ENCODE measurements around the gene PADI4.

DNA sequence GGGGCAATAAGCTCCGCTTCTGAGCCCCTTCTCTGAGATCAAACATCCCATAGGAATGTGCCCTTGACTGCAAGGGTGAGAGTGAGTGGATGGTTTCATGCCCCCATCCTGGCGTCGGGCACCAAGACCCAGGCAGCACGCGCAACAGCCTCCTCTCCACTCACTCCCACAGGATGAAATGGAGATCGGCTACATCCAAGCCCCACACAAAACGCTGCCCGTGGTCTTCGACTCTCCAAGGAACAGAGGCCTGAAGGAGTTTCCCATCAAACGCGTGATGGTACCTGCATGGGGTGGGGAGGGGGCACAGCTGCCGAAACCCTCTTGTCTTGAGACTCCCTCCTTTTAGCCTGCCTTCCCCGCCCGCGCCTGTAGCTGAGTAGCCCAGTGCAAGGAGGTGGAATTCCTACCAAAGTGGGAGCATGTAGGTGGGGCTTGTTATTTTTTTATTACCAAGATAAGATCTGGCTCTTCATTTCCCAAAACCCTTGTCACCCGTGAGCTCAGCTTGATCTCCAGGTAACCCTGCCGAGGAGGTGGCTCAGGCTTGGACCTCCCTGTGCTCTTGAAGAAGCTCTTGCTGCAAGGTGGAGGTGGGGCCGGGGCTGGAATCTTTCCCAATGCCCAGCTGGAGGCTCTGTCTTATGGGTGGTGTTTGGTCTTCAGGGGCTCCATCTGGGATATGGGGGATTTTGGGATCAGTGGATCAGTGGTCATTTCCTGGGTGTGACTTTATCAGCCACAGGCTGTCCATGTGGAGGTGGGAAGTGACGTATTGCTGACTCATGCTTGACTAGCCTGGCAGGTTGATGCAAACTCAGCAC, 40.0 kb downstream of the PADI4 start:
- TF ChIP-seq TCF7L2 (IDR thresholded peaks at IDR 0.05; ENCODE audit: low read depth, low read length) (no peak), POLR2AphosphoS5 (IDR thresholded peaks at IDR 0.05; ENCODE audit: low read depth, low read length) (no peak)
- TF ChIP-seq, protein P1, sequence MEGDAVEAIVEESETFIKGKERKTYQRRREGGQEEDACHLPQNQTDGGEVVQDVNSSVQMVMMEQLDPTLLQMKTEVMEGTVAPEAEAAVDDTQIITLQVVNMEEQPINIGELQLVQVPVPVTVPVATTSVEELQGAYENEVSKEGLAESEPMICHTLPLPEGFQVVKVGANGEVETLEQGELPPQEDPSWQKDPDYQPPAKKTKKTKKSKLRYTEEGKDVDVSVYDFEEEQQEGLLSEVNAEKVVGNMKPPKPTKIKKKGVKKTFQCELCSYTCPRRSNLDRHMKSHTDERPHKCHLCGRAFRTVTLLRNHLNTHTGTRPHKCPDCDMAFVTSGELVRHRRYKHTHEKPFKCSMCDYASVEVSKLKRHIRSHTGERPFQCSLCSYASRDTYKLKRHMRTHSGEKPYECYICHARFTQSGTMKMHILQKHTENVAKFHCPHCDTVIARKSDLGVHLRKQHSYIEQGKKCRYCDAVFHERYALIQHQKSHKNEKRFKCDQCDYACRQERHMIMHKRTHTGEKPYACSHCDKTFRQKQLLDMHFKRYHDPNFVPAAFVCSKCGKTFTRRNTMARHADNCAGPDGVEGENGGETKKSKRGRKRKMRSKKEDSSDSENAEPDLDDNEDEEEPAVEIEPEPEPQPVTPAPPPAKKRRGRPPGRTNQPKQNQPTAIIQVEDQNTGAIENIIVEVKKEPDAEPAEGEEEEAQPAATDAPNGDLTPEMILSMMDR (IDR thresholded peaks at IDR 0.05), result no peak

Measured in Panc1 (cell line).